Endothelial cell (in vitro differentiated cells): ENCODE results near the gene REX1BD. TPM values are rescaled to one million over a fixed set of nuclear protein-coding genes. Genes with fewer than 3 reads are reported as not detected.
"Not testable (repeated sequence)": the region's sequence is repeated elsewhere in the genome, so short reads cannot be mapped to it uniquely, and the experiment has no call there.

Experiments used
- DNase-seq: peaks from one replicate; pipeline ENCODE4 v3.0.0; 2021; ENCODE audit warnings: low spot score
- H3K27ac Mint-ChIP-seq: one replicate; pipeline ENCODE4 v1.8.0; 2021; ENCODE audit warnings: mixed read lengths, inconsistent platforms; ENCODE audit not compliant: unreplicated experiment
- H3K27me3 Mint-ChIP-seq: one replicate; pipeline ENCODE4 v1.8.0; 2021; ENCODE audit warnings: mild to moderate bottlenecking, moderate library complexity, mixed read lengths, inconsistent platforms; ENCODE audit not compliant: unreplicated experiment
- H3K36me3 Mint-ChIP-seq: one replicate; pipeline ENCODE4 v1.8.0; 2021; ENCODE audit warnings: mild to moderate bottlenecking, low read depth, mixed read lengths, inconsistent platforms; ENCODE audit not compliant: unreplicated experiment
- H3K4me1 Mint-ChIP-seq: one replicate; pipeline ENCODE4 v1.8.0; 2021; ENCODE audit warnings: mild to moderate bottlenecking, mixed read lengths, inconsistent platforms; ENCODE audit not compliant: unreplicated experiment
- H3K4me3 Mint-ChIP-seq: one replicate; pipeline ENCODE4 v1.8.0; 2021; ENCODE audit warnings: mild to moderate bottlenecking, mixed read lengths, inconsistent platforms; ENCODE audit not compliant: unreplicated experiment
- H3K9me3 Mint-ChIP-seq: one replicate; pipeline ENCODE4 v1.8.0; 2021; ENCODE audit warnings: mixed read lengths, inconsistent platforms; ENCODE audit not compliant: unreplicated experiment
- CTCF ChIP-seq: fragments of 200-600 bp; sonication (generic); IDR thresholded peaks from one replicate; pipeline ENCODE4 v1.5.0; 2021; ENCODE audit warnings: antibody characterized with exemption; ENCODE audit not compliant: unreplicated experiment
- total RNA-seq: library from RNA; stranded (reverse); fragmentation: NEBNext Ultra II Directional; extraction: Animal tissue kit (Norgen Biotek cat#: 25700); gene quantifications from one replicate; pipeline ENCODE4 v1.2.1, GENCODE V29; 2021; ENCODE audit not compliant: unreplicated experiment

Gene REX1BD
- total RNA-seq, 1 donor from 2014 or later: 88.8 TPM

DNA sequence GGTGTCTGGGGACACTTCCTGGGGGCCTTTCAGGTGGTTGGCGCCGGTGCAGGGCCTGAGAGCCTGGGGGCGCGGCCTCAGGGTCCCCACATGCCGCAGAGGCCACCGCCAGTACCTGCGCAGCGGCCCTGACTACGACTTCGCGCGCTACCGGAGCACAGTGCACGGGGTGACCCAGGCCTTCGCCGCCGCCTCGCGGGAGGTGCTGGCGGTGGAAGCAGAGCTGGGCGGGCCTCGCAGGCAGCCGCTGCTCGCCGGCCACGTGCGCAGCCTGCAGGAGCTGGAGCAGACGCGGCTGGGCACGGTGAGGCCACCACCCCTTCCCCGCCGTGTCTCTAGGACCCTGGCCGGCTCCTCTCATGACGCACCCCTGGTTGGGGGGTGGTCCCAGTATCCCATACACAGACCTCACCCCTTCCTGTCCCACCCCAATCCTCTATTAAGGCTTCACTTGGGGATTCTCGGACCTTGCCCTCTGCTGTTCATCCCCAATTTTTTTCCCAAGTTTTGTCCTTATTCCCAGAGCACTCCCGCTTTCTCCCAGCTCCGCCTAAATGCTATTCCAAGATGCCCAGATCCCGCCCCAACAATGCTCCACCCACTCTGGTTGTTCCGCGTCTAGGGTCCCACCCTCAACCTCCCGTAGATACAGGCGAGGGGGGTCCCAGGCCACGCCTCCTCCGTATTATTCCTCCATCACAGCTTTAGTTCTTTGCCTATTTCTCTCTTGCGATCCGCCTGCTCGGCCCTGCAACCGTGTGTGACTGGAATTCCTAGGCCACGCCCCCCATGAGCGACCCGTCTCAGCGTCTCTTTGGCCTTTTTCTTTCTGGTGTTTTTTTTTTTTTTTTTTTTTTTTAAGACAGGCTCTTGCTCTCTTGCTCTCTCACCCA is 1.0 kb downstream of the REX1BD start:
- H3K4me1 Mint-ChIP-seq: peaks cover 38% of the 10 kb centered on the region
- H3K27me3 Mint-ChIP-seq: peaks cover 21% of the 10 kb centered on the region
- no peaks in the 10 kb centered on the region for H3K9me3 Mint-ChIP-seq
- H3K36me3 Mint-ChIP-seq: peaks cover 12% of the 10 kb centered on the region
- peak overlapping the region; percentile 93 for H3K4me3 Mint-ChIP-seq
- no peak for TF ChIP-seq CTCF
- peak overlapping the region; percentile 67 for H3K27ac Mint-ChIP-seq
- DNase-seq: peak; percentile 76

- peaks cover 24% of the 10 kb centered on the region for H3K27me3 Mint-ChIP-seq
- peak overlapping the region; percentile 80 for H3K27ac Mint-ChIP-seq
- DNase-seq: peak; percentile 84
- peaks cover 33% of the 10 kb centered on the region for H3K4me1 Mint-ChIP-seq
- peak overlapping the region; percentile 93 for H3K4me3 Mint-ChIP-seq
- peaks cover 12% of the 10 kb centered on the region for H3K36me3 Mint-ChIP-seq
- peak; percentile 70 for TF ChIP-seq CTCF
- no peaks in the 10 kb centered on the region for H3K9me3 Mint-ChIP-seq
Measured at GRCh38 chr19:18590273-18591272, 2.0 kb downstream of the REX1BD start.

- H3K27ac Mint-ChIP-seq: no peak overlapping the region
- H3K36me3 Mint-ChIP-seq: peaks cover 12% of the 10 kb centered on the region
- H3K9me3 Mint-ChIP-seq: no peaks in the 10 kb centered on the region
- TF ChIP-seq CTCF: no peak
- H3K27me3 Mint-ChIP-seq: peaks cover 25% of the 10 kb centered on the region
- H3K4me3 Mint-ChIP-seq: no peak overlapping the region
- peaks cover 24% of the 10 kb centered on the region for H3K4me1 Mint-ChIP-seq
- DNase-seq: no peak
Measured at GRCh38 chr19:18591735-18592385, 3.3 kb downstream of the REX1BD start.

DNA sequence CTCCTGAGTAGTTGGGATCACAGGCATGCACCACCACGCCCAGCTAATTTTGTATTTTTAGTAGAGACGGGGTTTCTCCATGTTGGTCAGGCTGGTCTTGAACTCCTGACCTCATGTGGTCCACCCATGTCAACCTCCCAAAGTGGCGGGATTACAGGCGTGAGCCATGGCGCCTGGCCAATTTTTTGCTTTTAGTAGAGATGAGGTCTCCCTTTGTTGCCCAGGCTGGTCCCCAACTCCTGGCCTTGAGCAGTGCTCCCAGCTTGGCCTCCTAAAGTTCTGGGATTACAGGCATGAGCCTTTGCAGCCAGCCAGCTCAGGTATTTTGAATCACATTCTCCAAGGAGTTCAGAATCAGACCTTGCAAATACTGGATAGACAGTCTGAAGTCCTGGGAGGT is 4.1 kb downstream of the REX1BD start:
- H3K36me3 Mint-ChIP-seq, H3K9me3 Mint-ChIP-seq, H3K27ac Mint-ChIP-seq, DNase-seq, H3K4me3 Mint-ChIP-seq: not testable (repeated sequence)
- H3K27me3 Mint-ChIP-seq: peaks cover 27% of the 10 kb centered on the region
- H3K4me1 Mint-ChIP-seq: peaks cover 20% of the 10 kb centered on the region

DNA sequence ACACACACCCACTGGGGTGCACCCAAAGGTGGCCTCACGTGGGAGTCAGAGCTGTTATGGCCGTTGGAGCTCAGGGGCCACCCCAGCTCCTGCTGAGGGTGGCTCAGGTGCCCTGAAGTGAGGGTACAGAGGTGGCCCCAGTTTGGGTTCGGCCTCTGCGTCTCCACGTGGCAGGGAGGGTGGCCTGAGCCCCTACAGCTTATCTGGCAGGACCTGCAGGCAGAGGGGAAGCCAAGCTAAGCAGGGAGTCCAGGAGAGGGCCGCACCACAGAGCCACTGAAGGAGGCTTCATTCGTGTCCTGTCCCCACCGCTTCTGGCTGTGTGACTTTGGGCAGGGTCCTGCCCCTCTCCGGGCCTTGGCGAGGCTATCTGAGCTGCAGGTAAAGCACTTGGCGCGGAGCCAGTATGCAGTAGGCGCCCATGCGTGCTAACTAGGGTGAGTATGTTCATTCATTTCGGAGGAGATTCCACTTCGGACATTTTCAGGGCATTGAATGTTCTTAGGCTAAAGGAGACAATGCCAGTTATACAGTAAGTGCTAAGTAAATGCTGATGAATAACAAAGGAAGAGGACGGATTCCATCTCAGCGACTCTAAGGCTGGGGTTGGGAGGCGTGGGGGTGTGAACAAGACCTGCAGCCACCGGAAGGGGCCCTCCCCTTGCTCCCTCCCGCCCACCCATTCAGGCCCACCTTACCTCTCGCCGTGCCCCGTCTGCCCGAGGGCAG is 4.9 kb downstream of the REX1BD start:
- Mint-ChIP-seq H3K9me3 (no peaks in the 10 kb centered on the region), H3K4me1 (peaks cover 13% of the 10 kb centered on the region), H3K4me3 (no peak overlapping the region), H3K36me3 (peaks cover 3% of the 10 kb centered on the region), H3K27me3 (peaks cover 22% of the 10 kb centered on the region), H3K27ac (peak overlapping the region; percentile 57)
- no peak for TF ChIP-seq CTCF
- no peak for DNase-seq
